Effector CD4-positive, alpha-beta T cell (primary cell): Measurements from ENCODE around the gene TPSD1. TPM values are rescaled to one million over a fixed set of nuclear protein-coding genes. Genes with fewer than 3 reads are reported as not detected.
"Not testable (repeated sequence)": the region's sequence is repeated elsewhere in the genome, so short reads cannot be mapped to it uniquely, and the experiment has no call there.

Experiments
- DNase-seq: peaks from one replicate; pipeline ENCODE4 v3.0.0-alpha.2; 2020
- total RNA-seq: gene quantifications from one replicate; lab custom pipeline; 2026; lab: John Stamatoyannopoulos, UW

The TPSD1 gene
- not detected for total RNA-seq

DNA sequence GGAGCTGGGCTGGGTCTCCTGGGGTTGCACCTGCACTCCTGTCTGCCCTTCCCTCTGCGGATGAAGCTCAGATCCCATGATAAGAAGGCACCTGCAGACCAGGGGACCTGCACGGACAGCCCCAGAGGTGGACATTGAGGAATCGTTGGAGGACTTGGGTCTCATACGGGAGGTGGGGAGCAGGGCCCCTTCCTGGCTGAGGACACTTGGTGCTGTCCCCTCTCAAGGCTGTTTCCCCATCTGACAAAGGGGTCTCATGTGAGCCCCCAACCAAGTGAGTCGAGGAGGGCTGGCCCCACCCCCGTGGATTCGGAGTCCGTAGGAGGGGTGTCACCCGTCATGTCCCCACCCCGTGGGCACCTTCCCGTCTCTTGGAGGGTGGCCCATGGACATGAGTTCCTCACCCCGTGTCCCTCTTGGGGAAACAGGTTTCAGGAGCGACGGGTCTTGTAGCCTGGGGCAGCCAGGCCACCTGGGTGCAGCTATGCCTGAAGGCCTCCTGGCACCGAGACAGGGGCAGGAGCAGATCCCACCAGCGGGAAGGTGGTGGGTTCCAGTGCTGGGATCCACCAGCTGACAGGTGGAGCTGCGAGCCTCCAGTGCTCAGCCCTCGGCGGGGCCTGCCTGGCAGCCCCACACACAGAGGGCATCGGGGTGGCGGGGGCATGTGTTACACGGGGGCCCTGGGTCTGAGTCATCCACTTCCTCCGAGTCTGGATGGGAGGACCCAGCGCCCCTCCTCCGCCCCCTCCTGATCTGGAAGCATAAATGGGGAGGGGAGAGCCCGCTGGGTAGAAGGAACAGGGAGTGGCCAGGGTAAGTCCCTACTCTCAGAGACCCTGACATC is at the start of gene TPSD1:
TPSD1 (plus strand) TSS at position 794 of the 847 bp plus-strand sequence. CDS start 212 bp downstream, outside the sequence.
- DNase-seq, result not testable (repeated sequence)

DNA sequence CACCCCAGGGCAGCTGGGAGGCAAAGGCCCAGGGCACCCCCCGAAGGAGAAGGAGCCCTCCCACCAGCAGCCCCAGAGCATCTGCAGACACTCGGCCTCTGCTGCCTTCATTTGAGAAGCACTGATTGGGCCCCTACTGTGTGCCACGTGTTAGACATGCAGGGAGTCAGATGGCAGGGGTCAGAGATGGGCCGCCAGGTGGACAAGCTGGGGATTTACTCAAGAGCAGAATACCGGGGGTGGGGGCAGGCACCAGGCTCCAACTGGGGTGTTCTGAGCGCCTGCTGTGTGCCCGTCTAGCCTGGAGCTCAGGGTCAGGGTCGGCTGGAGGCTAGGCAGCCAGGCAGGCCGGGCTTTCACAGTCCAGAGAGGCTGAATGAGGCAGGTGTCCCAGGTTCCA is 49.5 kb upstream of the TPSD1 start:
- no peak for DNase-seq

DNA sequence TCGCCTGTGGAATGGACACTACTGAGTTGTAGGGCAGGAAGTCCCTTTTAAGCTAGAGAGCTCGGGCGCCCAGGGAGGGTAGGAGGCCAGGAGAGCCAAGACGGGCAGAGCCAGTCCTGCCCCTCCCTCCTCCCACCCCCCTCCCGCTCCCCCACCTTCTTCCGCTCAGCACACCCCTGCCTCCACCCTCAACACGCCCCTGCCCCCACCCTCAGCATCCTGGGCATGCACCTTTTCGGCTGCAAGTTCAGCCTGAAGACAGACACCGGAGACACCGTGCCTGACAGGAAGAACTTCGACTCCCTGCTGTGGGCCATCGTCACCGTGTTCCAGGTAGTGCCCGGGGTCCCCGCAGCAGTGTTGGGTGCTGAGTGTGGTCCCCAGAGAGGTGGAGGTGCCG is 49.1 kb upstream of the TPSD1 start:
- DNase-seq, result no peak

DNA sequence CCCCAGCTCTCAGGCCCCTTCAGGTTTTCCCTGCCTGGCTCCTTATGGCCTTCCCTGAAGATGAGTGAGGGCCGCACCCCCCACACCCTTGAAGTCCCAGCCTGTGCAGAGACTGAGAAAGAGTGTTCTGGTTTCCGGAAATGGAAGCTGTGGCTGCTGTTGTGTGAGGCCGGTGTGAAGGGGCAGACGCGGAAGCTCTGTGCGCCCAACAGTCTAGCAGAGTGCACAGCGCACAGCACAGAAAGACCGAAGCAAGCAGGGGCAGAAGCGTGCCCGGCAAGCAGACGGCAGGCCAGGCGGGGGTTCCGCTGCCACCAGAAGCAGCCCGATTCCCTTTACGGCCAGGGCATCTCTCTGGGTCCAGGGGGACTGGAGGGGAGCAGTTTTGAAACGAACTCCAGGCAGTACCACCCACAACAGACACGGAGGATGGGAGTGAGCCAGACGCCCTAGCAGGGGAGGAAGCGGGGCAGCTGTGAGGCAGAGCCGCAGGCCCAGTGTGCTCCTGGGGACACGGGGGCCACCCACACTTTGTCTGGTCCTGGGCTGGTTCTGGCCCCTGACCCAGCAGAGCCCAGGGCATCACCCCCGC is 47.5 kb upstream of the TPSD1 start:
- no peak for DNase-seq

DNA sequence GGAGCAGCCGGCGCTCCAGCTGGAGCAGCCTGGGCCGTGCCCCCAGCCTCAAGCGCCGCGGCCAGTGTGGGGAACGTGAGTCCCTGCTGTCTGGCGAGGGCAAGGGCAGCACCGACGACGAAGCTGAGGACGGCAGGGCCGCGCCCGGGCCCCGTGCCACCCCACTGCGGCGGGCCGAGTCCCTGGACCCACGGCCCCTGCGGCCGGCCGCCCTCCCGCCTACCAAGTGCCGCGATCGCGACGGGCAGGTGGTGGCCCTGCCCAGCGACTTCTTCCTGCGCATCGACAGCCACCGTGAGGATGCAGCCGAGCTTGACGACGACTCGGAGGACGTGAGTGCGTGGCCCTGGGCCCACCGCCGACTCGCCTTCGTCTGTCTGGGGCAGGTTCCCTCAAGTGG is 46.8 kb upstream of the TPSD1 start:
- DNase-seq, result no peak

DNA sequence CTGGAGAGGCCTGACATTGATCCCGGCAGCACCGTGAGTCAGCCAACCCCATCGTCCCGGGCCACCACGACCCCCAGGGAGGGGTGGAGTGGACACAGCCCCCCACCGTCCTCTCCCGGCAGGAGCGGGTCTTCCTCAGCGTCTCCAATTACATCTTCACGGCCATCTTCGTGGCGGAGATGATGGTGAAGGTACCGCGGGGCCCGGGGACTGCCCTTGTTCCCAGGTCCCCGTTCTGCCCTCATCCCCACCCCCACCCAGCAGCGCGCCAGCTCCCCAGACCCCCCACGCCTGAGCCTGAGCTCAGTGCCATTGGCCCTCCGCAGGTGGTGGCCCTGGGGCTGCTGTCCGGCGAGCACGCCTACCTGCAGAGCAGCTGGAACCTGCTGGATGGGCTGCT is 45.4 kb upstream of the TPSD1 start:
- DNase-seq, result no peak

DNA sequence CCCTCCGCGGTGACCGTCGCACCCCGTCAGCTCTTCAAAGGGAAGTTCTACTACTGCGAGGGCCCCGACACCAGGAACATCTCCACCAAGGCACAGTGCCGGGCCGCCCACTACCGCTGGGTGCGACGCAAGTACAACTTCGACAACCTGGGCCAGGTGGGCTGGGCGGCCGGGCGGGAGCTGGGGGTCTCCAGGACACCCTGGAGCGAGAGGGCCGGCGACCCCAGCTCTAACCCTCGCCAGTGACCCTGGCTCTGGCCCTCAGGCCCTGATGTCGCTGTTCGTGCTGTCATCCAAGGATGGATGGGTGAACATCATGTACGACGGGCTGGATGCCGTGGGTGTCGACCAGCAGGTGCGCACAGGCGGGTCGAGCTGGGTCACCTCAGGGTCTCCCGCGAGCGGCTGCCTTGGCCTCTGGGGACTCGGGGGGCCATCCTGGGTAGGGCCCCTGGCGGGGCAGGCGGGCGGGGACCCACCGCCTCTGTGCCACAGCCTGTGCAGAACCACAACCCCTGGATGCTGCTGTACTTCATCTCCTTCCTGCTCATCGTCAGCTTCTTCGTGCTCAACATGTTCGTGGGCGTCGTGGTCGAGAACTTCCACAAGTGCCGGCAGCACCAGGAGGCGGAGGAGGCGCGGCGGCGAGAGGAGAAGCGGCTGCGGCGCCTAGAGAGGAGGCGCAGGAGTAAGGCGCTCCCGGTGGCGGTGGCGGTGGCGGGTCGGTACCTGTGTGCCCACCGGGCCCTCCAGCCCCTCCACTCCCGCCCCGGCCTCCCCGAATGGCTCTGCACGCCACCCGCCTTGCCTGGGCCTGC is 44.2 kb upstream of the TPSD1 start:
- no peak for DNase-seq

DNA sequence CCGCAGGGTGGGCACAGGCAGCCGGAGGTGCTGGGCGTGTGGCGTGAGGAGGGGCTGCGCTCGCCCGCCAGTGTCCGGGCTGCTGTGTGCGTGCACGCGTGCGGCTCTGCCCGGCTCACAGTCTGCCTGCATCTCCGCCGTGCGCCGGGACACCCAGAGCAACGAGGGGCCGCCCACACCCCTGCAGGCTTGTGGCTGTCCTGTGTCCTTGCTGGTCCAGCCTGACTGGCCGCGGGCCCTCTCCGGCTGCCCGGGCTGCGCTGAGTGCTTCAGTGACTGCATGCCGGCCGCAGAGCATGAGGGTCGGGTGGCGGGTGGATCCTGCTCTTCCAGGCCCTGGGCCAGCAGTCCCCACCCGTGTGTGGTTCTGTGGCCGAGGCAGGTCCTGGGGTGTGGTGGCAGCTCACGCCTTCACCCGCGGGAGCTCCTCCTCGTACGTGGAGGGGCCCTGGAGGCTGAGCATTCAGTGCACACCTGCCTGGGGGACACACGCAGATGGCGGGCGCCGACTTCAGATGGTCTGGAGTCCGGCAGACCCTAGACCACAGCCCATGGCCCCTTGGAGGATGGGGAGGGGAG is 43.2 kb upstream of the TPSD1 start:
- DNase-seq, result no peak

DNA sequence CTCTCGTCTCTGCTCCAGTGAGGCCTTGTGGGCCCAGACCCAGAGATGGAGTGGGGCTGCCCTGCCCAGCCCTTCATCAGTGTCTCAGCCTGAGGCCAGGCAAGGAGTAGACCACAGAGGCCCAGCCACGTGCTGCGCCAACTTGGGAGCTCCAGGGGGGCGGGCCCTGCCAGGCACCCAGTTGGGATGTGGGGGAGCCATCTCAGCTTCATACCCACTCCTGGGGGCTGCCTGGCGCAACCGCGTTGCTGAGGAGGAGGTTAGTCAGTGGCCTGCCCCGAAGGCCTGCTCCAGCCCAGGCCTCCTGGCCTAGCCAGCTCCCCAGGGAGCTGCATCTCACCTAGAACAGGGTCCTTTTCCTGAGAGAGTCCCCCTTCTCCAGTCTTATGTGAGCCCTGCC is 42.6 kb upstream of the TPSD1 start:
- DNase-seq, result no peak

DNA sequence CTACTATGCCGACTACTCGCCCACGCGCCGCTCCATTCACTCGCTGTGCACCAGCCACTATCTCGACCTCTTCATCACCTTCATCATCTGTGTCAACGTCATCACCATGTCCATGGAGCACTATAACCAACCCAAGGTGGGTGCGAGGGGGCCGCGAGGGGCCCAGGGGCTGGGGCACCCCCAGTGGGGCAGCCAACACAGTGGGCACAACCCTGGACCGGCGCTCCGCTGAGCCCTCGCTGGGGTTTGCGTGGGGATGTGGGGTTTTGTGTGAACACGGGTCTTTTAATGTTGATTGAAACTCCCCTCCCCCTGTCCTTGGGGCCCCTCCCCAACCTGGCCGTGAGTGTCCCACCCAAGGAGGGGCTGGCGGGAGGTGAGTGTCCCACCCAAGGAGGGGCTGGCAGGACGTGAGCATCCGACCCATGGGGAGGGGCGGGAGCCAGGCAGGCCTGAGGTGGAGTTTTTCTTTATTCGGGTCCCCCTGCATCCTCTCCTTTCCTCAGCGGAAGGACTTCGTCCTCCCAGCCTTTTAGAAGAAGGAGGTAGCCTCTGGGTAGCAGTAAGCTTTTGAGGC is 42.0 kb upstream of the TPSD1 start:
- no peak for DNase-seq

DNA sequence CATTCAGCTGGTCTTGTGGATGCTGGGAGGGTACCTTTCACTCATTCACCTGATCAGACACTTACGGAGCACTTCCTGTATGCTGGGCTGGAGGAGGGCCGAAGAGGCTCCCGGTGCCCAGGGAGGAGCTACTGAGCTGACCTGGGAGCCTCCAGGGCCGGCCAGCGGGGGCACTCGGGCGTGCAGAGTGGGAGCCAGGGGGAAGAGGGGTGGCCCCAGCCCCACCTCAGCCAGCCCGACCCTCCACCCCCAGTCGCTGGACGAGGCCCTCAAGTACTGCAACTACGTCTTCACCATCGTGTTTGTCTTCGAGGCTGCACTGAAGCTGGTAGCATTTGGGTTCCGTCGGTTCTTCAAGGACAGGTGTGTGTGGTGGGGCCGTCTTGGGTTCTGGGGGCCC is 41.1 kb upstream of the TPSD1 start:
- DNase-seq, result no peak

DNA sequence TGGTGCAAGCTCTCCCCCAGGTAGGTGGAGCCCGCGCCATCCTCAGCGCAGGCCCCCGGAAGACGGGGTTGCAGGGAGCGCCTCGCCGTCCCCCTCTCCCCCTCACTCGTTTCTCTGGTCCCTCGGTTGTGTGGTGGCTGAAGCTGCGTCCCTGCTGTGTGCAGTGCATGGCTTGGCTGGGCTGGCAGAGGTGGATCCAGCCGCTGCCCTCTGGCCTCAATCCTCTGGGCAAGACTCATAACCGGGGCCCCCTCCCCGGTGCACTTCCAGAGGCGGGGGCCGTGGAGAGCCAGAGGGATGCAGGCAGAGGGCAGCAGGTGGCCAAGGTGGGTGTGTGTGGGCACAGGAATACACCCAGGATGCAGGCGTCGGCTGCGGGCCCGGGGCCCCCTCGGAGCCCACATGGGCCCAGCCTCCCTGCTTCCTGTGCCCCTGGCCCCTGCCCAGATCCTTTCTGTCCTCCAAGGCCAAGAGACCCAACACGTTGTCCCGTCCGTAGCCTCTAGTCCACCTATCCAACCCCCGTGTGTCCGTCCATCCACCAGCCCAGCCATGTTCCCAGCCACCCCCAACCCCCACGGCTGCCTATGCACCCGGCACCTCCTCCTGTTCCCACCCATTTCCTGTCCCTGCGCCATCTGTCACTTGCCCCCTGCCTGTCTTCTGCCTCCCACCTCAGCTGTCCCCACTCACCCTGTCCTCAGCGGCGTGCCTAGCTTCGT is 40.1 kb upstream of the TPSD1 start:
- DNase-seq, result no peak

DNA sequence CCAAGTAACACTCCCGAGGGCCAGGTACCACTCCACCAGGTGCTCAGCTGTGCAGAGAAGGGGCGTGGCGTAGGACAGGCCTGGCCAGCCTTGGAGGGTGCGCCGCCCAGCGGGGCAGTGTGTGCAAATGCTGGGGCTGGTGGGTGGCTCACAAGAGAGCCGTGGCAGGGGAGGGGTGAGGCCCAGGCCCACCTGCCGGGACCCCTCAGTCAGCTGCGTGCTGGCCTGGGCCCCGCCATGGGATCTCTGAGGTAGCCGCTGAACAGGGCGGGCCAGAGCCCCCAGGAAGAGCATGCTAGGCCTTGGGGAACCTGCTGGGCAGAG is 39.6 kb upstream of the TPSD1 start:
- no peak for DNase-seq

DNA sequence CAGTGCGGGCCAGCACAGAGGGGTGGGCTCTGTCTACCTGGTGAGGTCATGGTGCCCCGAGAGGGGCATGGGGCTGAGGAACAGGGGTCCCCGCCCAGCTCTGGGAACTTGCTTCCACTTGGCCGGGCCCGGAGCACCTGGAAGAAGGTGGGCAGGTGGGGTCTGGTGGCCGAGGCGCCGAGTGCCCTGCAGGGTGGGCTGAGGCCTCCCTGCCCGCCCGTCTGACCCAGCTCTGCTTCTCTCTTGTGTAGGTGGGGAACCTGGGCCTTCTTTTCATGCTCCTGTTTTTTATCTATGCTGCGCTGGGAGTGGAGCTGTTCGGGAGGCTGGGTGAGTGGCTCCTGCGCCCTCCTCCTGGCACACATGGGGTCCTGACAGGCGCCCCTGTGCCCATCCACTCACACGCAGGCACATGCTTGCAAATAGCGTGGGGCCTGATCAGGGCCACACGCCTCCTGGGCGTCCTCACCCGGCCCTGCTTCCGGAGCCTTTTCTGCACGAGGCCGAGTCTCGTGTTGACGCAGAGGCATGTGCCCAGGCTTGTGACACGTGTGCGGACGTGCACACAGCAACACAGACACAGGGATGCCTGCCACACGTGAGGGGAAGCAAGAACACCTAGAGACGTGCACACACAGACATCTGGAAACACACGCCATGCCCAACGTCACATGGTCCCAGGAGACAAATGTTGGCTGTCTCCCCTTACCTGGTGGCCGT is 39.0 kb upstream of the TPSD1 start:
- DNase-seq, result no peak

DNA sequence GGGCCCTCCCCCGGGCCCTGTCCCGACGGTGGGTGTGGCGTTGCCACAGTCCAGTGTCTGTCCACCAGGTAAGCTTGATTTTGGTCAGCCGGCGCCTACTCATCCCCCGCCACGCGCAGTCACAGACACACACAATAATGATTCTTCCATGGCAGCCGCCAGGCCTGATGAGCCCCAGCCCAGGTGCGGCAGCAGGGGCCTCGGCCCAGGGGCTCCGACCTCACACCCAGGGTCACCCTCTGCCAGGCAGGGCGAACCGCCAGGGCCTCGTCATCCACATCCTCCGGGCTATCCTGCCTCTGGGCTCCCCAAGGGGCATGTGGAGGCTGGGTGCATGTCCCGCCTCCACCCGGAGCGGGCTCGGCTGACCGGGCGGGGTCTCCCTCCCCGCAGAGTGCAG is 38.3 kb upstream of the TPSD1 start:
- no peak for DNase-seq

DNA sequence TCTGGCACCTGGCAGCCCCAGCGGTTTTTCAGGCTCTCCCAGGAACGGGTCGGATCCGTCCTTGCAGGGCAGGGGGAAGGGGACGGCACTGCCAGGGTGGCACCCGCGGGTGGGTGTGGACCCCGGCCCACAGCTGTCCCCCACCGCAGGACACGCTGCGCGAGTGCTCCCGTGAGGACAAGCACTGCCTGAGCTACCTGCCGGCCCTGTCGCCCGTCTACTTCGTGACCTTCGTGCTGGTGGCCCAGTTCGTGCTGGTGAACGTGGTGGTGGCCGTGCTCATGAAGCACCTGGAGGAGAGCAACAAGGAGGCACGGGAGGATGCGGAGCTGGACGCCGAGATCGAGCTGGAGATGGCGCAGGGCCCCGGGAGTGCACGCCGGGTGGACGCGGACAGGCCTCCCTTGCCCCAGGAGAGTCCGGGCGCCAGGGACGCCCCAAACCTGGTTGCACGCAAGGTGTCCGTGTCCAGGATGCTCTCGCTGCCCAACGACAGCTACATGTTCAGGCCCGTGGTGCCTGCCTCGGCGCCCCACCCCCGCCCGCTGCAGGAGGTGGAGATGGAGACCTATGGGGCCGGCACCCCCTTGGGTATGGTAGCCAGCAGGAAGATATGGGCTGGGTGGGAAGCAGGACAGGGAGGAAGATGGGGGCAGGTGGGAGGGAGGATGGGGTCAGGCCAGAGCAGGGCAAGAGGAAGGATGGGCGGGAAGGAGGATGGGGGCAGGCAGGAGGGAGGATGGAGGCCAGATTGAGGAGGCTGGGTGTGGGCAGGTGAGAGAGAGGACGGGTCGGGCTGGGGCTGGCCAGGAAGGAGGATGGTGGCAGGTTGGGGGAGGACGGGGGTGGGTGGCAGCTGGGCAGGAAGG is 37.6 kb upstream of the TPSD1 start:
- no peak for DNase-seq

DNA sequence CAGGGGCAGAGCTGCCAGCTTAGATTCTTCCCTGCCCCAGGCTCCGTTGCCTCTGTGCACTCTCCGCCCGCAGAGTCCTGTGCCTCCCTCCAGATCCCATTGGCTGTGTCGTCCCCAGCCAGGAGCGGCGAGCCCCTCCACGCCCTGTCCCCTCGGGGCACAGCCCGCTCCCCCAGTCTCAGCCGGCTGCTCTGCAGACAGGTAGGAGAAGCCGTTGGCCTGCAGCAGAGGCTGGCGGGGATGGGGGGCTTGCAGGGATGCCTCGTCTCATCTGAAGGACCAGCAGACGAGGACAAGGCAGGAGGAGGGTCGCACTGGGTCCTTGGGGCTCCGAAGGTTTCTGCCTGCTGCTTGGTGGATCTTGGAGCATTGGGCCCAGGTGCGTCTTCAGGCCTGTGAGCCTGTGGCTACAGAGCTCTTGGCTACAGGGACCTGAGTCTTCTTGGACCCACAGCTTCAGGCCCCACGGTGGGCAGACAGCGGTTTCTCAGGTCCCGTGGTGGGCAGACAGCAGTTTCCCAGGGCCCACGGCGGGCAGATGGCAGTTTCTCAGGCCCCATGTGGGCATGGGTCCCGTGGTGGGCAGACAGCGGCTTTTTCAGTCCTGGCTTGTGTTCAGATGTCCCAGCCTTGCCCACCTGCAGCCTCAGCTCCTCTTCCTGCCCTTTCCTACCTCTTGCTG is 36.8 kb upstream of the TPSD1 start:
- no peak for DNase-seq

DNA sequence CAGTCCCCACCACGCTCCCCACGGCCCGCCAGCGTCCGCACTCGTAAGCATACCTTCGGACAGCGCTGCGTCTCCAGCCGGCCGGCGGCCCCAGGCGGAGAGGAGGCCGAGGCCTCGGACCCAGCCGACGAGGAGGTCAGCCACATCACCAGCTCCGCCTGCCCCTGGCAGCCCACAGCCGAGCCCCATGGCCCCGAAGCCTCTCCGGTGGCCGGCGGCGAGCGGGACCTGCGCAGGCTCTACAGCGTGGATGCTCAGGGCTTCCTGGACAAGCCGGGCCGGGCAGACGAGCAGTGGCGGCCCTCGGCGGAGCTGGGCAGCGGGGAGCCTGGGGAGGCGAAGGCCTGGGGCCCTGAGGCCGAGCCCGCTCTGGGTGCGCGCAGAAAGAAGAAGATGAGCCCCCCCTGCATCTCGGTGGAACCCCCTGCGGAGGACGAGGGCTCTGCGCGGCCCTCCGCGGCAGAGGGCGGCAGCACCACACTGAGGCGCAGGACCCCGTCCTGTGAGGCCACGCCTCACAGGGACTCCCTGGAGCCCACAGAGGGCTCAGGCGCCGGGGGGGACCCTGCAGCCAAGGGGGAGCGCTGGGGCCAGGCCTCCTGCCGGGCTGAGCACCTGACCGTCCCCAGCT is 35.7 kb upstream of the TPSD1 start:
- no peak for DNase-seq

DNA sequence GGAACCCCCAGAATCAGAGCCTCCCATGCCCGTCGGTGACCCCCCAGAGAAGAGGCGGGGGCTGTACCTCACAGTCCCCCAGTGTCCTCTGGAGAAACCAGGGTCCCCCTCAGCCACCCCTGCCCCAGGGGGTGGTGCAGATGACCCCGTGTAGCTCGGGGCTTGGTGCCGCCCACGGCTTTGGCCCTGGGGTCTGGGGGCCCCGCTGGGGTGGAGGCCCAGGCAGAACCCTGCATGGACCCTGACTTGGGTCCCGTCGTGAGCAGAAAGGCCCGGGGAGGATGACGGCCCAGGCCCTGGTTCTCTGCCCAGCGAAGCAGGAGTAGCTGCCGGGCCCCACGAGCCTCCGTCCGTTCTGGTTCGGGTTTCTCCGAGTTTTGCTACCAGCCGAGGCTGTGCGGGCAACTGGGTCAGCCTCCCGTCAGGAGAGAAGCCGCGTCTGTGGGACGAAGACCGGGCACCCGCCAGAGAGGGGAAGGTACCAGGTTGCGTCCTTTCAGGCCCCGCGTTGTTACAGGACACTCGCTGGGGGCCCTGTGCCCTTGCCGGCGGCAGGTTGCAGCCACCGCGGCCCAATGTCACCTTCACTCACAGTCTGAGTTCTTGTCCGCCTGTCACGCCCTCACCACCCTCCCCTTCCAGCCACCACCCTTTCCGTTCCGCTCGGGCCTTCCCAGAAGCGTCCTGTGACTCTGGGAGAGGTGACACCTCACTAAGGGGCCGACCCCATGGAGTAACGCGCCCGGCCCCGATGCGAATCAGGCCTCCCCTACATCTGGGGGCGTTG is 34.8 kb upstream of the TPSD1 start:
- DNase-seq, result no peak
